Panc1 (cell line): ENCODE measurements around the gene BMAL1. TPM values are rescaled to one million over a fixed set of nuclear protein-coding genes. Genes with fewer than 3 reads are reported as not detected.

Source experiments
- ATAC-seq: fragments of 200-7000 bp; cut with Tn5 transposase; 2 replicates; pipeline ENCODE4 v1.9.1; 2020; ENCODE audit warnings: mild to moderate bottlenecking, moderate library complexity
- BruUV-seq: library from RNA; stranded (reverse); fragments of 400-500 nt; replicated peaks from 2 replicates; lab custom pipeline; 2021; lab: Mats Ljungman, UMichigan
- CTCF ChIA-PET: fragments of 300-600 bp; sonication (Branson Sonifier 250); formaldehyde crosslinking; loops from one replicate; lab custom pipeline; 2022; ENCODE audit warnings: antibody characterized with exemption; lab: Charles Lee
- POLR2A ChIA-PET: fragments of 300-600 bp; sonication (Branson Sonifier 250); formaldehyde crosslinking; loops from one replicate; lab custom pipeline; 2022; ENCODE audit warnings: antibody characterized with exemption; lab: Charles Lee
- DNase-seq: peaks from one replicate; pipeline ENCODE4 v3.0.0-alpha.2; 2010; ENCODE audit warnings: low read depth, low spot score
- H3K27ac ChIP-seq: 2 replicates; pipeline ENCODE4 v1.5.1; 2011; ENCODE audit warnings: mild to moderate bottlenecking, low read length, inconsistent platforms
- H3K27me3 ChIP-seq: fragments of 200-500 bp; sonication (Bioruptor generic); 2 replicates; pipeline ENCODE4 v1.6.0; 2014; ENCODE audit warnings: low read length, inconsistent platforms; ENCODE audit not compliant: control insufficient read depth, insufficient read depth
- H3K36me3 ChIP-seq: fragments of 200-500 bp; sonication (Bioruptor generic); 2 replicates; pipeline ENCODE4 v1.5.1; 2014; ENCODE audit warnings: inconsistent platforms, mild to moderate bottlenecking, low read length, moderate library complexity; ENCODE audit not compliant: control insufficient read depth, insufficient read depth
- H3K4me1 ChIP-seq: 2 replicates; pipeline ENCODE4 v1.5.1; 2011; ENCODE audit warnings: inconsistent platforms, mild to moderate bottlenecking, low read length, moderate library complexity; ENCODE audit not compliant: control insufficient read depth, insufficient read depth
- H3K4me3 ChIP-seq, 2 experiments: 2 replicates each; pipeline ENCODE4 v1.5.1; 2011 to 2012; ENCODE audit warnings: low read depth in 2 of 2, low read length in 2 of 2, mild to moderate bottlenecking in 2 of 2, inconsistent platforms in 1 of 2, moderate library complexity in 1 of 2
- H3K9me3 ChIP-seq: fragments of 200-500 bp; sonication (Bioruptor generic); 2 replicates; pipeline ENCODE4 v1.5.1; 2014; ENCODE audit warnings: low read depth, mild to moderate bottlenecking, inconsistent platforms, low read length, moderate library complexity; ENCODE audit not compliant: control insufficient read depth, insufficient read depth
- CTCF ChIP-seq: fragments of 450-650 bp; IDR thresholded peaks from 2 replicates; pipeline ENCODE4 v1.5.1; 2017; ENCODE audit warnings: mild to moderate bottlenecking
- POLR2AphosphoS5 ChIP-seq: IDR thresholded peaks from 2 replicates; pipeline ENCODE4 v1.6.1; 2012; ENCODE audit warnings: mild to moderate bottlenecking, low read depth, low read length, moderate library complexity
- REST ChIP-seq, 2 experiments: IDR thresholded peaks; 2 replicates each; pipeline ENCODE4 v1.6.1; 2011 to 2012; ENCODE audit warnings: low read depth in 2 of 2, control low read depth in 1 of 2, low read length in 1 of 2, mild to moderate bottlenecking in 1 of 2, moderate library complexity in 1 of 2; ENCODE audit not compliant: insufficient read depth in 1 of 2
- SIN3A ChIP-seq: IDR thresholded peaks from 2 replicates; pipeline ENCODE4 v1.6.1; 2012; ENCODE audit warnings: low read depth, mild to moderate bottlenecking, low read length, moderate library complexity, borderline replicate concordance; ENCODE audit not compliant: insufficient read depth
- TCF7L2 ChIP-seq: IDR thresholded peaks from 2 replicates; pipeline ENCODE4 v1.6.1; 2011; ENCODE audit warnings: mild to moderate bottlenecking, low read depth, low read length, inconsistent platforms
- in situ Hi-C: cut with HindIII; loops from 2 replicates; pipeline ENCODE4 v1.10.0; 2016; ENCODE audit warnings: low sequenced_read_pairs, low pct_unique_long_range_greater_than_20kb
- intact Hi-C: fragments of 100-400 bp; cut with micrococcal nuclease; formaldehyde crosslinking; loops from one replicate; pipeline ENCODE4 v1.10.0; 2022; ENCODE audit not compliant: unreplicated experiment
- total RNA-seq: library from RNA; stranded (reverse); gene quantifications from one replicate; pipeline ENCODE4 v1.2.1, GENCODE V29; 2021; ENCODE audit not compliant: unreplicated experiment

BMAL1 gene
- total RNA-seq, 1 experiment from 2014 or later = 9.3 TPM

GRCh38 chr11:13357232-13357631 lies 79.6 kb downstream of the BMAL1 start:
- no peak for DNase-seq
- ChIA-PET CTCF (no interaction called here), POLR2A (no interaction called here)
- intact Hi-C loops = no loop called here
- no peak overlapping the region for H3K4me3 ChIP-seq
- in situ Hi-C loops = no loop called here
- BruUV-seq = no TSS peak
- no peaks in the 10 kb centered on the region for H3K9me3 ChIP-seq
- H3K4me1 ChIP-seq = no peaks in the 10 kb centered on the region
- no peak overlapping the region for H3K27ac ChIP-seq
- ATAC-seq = no peak
- no peak for TF ChIP-seq POLR2AphosphoS5
- TF ChIP-seq SIN3A = no peak
- TF ChIP-seq CTCF = no peak
- no peak for TF ChIP-seq REST (IDR thresholded peaks at IDR 0.05; ENCODE audit: insufficient read depth in 1 of 2, low read depth in 2 of 2, low read length in 1 of 2)
- TF ChIP-seq TCF7L2 = no peak
- H3K27me3 ChIP-seq = no peaks in the 10 kb centered on the region
- no peaks in the 10 kb centered on the region for H3K36me3 ChIP-seq

GRCh38 chr11:13358596-13359270 lies 81.1 kb downstream of the BMAL1 start:
- no TSS peak for BruUV-seq
- ATAC-seq (no peak), DNase-seq (no peak)
- ChIA-PET POLR2A (no interaction called here), CTCF (no interaction called here)
- Histone ChIP-seq H3K9me3 (no peaks in the 10 kb centered on the region), H3K36me3 (no peaks in the 10 kb centered on the region), H3K4me3 (no peak overlapping the region), H3K27me3 (no peaks in the 10 kb centered on the region), H3K4me1 (no peaks in the 10 kb centered on the region), H3K27ac (no peak overlapping the region)
- TF ChIP-seq TCF7L2 (no peak), CTCF (no peak), POLR2AphosphoS5 (no peak), REST (IDR thresholded peaks at IDR 0.05; ENCODE audit: insufficient read depth in 1 of 2, low read depth in 2 of 2, low read length in 1 of 2) (no peak), SIN3A (no peak)
- intact Hi-C loops = no loop called here
- in situ Hi-C loops = no loop called here
